ENCODE results near the gene GAB2. TPM values are rescaled to one million over a fixed set of nuclear protein-coding genes. Genes with fewer than 3 reads are reported as not detected.

The GAB2 gene
- total and polyA plus RNA-seq, 2 of the 13 experiments (the other 11 are each of a cell fraction or from before 2014, with no cell fraction given) = 4.1 to 8.6 TPM

DNA sequence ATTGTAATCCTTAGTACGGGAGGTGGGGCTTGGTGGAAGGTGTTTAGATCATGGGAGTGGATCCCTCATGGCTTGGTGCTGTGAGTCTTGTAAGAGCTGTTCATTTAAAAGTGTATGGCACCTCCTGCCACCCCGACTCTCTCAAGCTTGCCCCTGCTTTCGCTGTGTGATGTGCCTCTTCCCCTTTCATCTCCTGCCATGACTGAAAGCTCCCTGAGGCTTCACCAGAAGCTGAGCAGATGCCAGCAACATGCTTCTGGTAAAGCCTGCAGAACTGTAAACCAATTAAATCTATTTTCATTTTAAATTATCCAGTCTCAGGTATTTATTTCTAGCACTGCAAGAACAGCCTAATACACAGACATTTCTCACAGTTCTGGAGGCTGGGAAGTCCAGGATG, 40.8 kb downstream of the GAB2 start:
- FAIRE-seq = no peak
- POLR2A ChIA-PET = no interaction called here

More for the DNA sequence above, 40.8 kb downstream of the GAB2 start:
- BruUV-seq (replicated peaks) = no TSS peak
- no peak overlapping the region for H3K27ac ChIP-seq (ENCODE audit: extremely low read length, insufficient read depth, low read length)
- no peak for ATAC-seq
- no peak overlapping the region for H3K9ac ChIP-seq (ENCODE audit: insufficient read depth, low read depth, low read length)
- no peak overlapping the region for H3K4me3 ChIP-seq (replicated peaks in 1 of 3; ENCODE audit: insufficient read depth in 1 of 3, low read depth in 2 of 3, low read length in 3 of 3)
- CTCF ChIA-PET (ENCODE audit: low intra/inter-chr PET ratio, low total read pairs) = no interaction called here
- H3K4me1 ChIP-seq (ENCODE audit: insufficient read depth, low read length) = peaks cover 14% of the 10 kb centered on the region
- H3K36me3 ChIP-seq (replicated peaks in 1 of 2; ENCODE audit: control insufficient read depth in 1 of 2, insufficient read depth in 2 of 2, low read length in 2 of 2) = no peaks in the 10 kb centered on the region
- H2AFZ ChIP-seq (ENCODE audit: low read length) = no peak overlapping the region
- no peak for DNase-seq (ENCODE audit: low spot score)
- 92% methylated on average over 3 of the region's 3 CpGs for WGBS (ENCODE audit: low lambda C conversion rate)
- TF ChIP-seq GLI4 (CRISPR knock-in tag; IDR thresholded peaks at IDR 0.05; ENCODE audit: borderline replicate concordance) (no peak), MAFK (conservative IDR thresholded peaks at IDR 0.05 in 1 of 2, IDR thresholded peaks at IDR 0.05 in 1 of 2; ENCODE audit: low read length in 2 of 2) (no peak), TMF1 (CRISPR knock-in tag; IDR thresholded peaks at IDR 0.05; ENCODE audit: low read depth) (no peak), CBX1 (IDR thresholded peaks at IDR 0.05; ENCODE audit: low read depth) (no peak), ZFP37 (CRISPR knock-in tag; IDR thresholded peaks at IDR 0.05; ENCODE audit: borderline replicate concordance) (no peak), SYNCRIP (IDR thresholded peaks at IDR 0.05; ENCODE audit: insufficient read depth, low read depth, low read length) (no peak)
- TF ChIP-seq, protein P1, sequence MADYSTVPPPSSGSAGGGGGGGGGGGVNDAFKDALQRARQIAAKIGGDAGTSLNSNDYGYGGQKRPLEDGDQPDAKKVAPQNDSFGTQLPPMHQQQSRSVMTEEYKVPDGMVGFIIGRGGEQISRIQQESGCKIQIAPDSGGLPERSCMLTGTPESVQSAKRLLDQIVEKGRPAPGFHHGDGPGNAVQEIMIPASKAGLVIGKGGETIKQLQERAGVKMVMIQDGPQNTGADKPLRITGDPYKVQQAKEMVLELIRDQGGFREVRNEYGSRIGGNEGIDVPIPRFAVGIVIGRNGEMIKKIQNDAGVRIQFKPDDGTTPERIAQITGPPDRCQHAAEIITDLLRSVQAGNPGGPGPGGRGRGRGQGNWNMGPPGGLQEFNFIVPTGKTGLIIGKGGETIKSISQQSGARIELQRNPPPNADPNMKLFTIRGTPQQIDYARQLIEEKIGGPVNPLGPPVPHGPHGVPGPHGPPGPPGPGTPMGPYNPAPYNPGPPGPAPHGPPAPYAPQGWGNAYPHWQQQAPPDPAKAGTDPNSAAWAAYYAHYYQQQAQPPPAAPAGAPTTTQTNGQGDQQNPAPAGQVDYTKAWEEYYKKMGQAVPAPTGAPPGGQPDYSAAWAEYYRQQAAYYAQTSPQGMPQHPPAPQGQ (CRISPR knock-in tag; IDR thresholded peaks at IDR 0.05; ENCODE audit: borderline replicate concordance) = no peak
- TF ChIP-seq, protein P2, sequence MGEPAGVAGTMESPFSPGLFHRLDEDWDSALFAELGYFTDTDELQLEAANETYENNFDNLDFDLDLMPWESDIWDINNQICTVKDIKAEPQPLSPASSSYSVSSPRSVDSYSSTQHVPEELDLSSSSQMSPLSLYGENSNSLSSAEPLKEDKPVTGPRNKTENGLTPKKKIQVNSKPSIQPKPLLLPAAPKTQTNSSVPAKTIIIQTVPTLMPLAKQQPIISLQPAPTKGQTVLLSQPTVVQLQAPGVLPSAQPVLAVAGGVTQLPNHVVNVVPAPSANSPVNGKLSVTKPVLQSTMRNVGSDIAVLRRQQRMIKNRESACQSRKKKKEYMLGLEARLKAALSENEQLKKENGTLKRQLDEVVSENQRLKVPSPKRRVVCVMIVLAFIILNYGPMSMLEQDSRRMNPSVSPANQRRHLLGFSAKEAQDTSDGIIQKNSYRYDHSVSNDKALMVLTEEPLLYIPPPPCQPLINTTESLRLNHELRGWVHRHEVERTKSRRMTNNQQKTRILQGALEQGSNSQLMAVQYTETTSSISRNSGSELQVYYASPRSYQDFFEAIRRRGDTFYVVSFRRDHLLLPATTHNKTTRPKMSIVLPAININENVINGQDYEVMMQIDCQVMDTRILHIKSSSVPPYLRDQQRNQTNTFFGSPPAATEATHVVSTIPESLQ (CRISPR knock-in tag; conservative IDR thresholded peaks at IDR 0.05) = no peak
- TF ChIP-seq, protein P3, sequence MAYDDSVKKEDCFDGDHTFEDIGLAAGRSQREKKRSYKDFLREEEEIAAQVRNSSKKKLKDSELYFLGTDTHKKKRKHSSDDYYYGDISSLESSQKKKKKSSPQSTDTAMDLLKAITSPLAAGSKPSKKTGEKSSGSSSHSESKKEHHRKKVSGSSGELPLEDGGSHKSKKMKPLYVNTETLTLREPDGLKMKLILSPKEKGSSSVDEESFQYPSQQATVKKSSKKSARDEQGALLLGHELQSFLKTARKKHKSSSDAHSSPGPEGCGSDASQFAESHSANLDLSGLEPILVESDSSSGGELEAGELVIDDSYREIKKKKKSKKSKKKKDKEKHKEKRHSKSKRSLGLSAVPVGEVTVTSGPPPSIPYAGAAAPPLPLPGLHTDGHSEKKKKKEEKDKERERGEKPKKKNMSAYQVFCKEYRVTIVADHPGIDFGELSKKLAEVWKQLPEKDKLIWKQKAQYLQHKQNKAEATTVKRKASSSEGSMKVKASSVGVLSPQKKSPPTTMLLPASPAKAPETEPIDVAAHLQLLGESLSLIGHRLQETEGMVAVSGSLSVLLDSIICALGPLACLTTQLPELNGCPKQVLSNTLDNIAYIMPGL (CRISPR knock-in tag; IDR thresholded peaks at IDR 0.05; ENCODE audit: borderline replicate concordance in 1 of 2, low read depth in 1 of 2) = no peak
- TF ChIP-seq, protein P4, sequence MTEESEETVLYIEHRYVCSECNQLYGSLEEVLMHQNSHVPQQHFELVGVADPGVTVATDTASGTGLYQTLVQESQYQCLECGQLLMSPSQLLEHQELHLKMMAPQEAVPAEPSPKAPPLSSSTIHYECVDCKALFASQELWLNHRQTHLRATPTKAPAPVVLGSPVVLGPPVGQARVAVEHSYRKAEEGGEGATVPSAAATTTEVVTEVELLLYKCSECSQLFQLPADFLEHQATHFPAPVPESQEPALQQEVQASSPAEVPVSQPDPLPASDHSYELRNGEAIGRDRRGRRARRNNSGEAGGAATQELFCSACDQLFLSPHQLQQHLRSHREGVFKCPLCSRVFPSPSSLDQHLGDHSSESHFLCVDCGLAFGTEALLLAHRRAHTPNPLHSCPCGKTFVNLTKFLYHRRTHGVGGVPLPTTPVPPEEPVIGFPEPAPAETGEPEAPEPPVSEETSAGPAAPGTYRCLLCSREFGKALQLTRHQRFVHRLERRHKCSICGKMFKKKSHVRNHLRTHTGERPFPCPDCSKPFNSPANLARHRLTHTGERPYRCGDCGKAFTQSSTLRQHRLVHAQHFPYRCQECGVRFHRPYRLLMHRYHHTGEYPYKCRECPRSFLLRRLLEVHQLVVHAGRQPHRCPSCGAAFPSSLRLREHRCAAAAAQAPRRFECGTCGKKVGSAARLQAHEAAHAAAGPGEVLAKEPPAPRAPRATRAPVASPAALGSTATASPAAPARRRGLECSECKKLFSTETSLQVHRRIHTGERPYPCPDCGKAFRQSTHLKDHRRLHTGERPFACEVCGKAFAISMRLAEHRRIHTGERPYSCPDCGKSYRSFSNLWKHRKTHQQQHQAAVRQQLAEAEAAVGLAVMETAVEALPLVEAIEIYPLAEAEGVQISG (CRISPR knock-in tag; IDR thresholded peaks at IDR 0.05) = no peak
- no peaks in the 10 kb centered on the region for H3K9me3 ChIP-seq (ENCODE audit: low read length)
- H3K79me2 ChIP-seq (ENCODE audit: insufficient read depth, low read length) = no peaks in the 10 kb centered on the region
- in situ Hi-C loops (cut with HindIII; ENCODE audit: extremely low pct_ligation_motif_present, low pct_unique_long_range_greater_than_20kb) = no loop called here
- intact Hi-C loops (cut with micrococcal nuclease; ENCODE audit: unreplicated experiment) = no loop called here
- H3K4me2 ChIP-seq (ENCODE audit: low read depth, low read length) = no peak overlapping the region
- H4K20me1 ChIP-seq (ENCODE audit: insufficient read depth, low read length) = no peaks in the 10 kb centered on the region; the same call in 1 of the 2 replicates
- no peaks in the 10 kb centered on the region for H3K27me3 ChIP-seq (ENCODE audit: control insufficient read depth in 1 of 2, insufficient read depth in 2 of 2, low read length in 2 of 2)
